G401.6 (cell line): ENCODE results near the gene ATP2B2.
"Not testable (repeated sequence)": the region's sequence is repeated elsewhere in the genome, so short reads cannot be mapped to it uniquely, and the experiment has no call there.

Source experiments
- FAIRE-seq: peaks from 2 replicates; lab custom pipeline; 2012; peaks lifted over from hg19 to GRCh38; lab: Jason Lieb, UNC

Gene ATP2B2

DNA sequence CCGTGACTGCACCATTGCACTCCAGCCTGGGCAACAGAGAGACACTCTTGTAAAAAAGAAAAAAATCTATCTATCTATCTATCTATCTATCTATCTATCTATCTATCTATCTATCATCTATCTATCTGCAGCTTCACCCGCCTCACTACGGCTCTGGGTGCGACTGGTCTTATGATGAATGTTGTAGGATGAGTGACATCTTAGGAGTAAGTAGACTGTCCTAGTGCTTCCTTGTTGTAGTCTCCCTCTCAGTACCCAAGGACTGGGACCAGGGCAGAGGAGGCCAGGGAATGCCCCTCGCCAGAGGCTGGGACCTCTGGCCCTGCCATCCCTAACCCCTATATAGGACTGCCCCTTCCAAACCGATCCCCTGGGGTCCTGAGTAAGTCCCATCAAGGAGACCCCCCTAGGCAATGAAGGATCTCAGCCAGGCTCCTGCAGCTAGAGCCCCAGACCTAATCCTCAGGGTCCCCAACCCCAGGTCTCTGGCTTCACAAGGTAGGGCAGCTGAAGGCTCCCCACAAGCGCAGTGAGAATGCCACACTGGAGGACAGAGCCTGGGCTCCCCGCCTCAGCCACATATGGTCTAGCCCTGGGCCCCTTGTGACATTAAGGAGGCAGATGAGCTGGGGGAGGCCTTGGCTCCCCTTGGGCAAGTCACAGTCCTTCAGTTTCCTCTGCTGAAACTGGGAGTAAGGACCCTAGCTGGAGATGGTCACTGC, 183.6 kb downstream of the ATP2B2 start:
- FAIRE-seq: no peak

- no peak for FAIRE-seq
Measured at GRCh38 chr3:10320320-10320677, 185.1 kb downstream of the ATP2B2 start.

DNA sequence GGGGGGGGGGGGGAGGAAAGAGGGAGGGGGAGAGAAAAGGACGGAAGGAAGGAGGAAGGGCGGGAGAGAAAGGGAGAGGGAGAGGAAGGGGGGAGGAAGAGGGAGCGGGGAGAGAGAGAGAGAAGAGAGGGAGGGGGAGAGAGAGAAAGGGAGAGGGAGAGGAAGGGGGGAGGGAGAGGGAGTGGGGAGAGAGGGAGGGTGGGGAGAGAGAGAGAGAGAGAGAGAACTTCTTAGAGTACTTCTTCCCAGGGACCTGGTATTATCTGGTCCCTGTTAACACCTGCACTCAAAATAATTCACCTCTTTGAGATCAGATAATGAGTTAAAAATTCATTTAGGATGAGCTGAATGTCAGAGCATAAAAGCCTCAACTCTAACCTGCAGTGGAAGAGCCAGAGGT, 185.6 kb downstream of the ATP2B2 start:
- no peak for FAIRE-seq

- no peak for FAIRE-seq
Measured at GRCh38 chr3:10319251-10319650, 186.1 kb downstream of the ATP2B2 start.

- FAIRE-seq: no peak
Measured at GRCh38 chr3:10317961-10318350, 187.4 kb downstream of the ATP2B2 start.

DNA sequence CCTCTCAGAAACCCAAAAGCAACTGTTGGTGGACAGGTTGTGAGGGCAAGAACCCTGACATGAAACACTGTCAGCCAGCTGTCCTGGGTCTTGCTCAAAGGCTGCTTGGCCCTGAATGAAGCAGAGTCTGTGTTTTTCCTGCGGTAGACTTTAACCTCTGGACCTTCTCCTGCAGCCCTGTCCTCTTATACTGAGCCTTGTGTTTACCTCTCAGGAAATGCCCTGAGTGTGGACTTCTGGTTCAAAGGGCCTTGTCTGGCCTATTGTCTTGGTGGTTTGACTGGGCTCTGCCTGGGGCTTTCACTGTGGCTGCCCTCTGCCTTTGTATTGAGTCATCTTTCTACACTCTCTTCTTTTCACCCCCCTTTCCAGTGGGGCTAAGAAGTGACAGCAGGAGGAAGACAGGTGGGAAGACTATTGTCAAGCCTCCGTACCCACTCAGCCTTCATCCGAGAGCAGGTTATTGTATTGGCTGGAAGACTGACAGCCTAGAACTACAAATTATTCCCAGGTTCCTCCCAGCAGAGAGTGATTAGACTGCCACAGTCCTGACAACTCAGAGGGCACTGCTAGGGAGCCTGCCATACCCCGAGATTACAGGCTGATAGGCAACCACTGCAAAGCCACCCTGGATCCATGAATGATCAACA, 187.9 kb downstream of the ATP2B2 start:
- no peak for FAIRE-seq

DNA sequence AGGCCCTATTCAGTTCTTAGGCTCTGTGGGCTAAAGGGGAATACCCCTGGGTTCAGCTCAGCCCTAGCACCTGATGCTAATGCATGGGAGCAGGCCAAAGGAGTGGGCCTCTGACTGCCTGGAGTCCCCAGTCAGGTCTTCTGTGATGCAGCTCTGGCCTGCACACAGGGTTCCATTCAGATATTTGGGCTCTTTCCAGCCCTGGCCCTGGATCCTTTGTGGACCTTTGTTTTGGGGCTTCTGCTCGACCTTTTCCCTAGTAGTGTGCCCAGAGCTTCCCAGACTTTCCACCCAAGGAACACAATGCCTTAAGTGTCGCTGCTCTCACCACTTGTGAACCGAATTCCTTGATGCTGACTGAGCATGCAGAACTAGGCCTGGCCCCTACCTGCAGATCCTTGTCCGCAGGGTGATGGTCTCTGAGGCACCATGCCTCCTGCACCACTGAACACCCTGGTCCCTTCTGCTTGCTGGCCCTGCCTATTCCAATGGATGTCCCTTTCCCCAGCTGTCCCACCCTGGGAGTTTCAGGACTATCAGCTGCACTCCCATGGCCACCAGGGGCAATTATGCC, 189.5 kb downstream of the ATP2B2 start:
- no peak for FAIRE-seq

GRCh38 chr3:10315101-10315500, 190.3 kb downstream of the ATP2B2 start:
- no peak for FAIRE-seq

DNA sequence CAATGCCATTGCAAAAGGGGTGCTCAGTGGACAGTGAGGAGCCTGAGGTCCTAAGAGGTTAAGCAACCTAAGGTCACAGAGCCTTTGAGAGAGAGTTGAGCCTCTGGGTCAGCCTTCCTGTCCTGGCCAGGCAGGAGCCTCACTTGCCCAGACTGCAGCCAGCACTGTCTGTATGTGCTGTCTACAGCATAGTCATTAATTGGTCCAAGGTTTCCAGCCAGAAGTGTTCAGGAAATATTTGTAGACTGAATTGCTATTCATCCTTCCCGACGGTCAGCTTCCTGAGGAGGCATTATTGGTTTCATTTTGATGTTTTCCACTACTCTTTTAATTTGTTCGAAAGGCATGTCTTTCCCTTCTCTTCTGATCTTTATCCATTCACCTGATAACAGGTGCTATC, 192.5 kb downstream of the ATP2B2 start:
- FAIRE-seq: no peak

DNA sequence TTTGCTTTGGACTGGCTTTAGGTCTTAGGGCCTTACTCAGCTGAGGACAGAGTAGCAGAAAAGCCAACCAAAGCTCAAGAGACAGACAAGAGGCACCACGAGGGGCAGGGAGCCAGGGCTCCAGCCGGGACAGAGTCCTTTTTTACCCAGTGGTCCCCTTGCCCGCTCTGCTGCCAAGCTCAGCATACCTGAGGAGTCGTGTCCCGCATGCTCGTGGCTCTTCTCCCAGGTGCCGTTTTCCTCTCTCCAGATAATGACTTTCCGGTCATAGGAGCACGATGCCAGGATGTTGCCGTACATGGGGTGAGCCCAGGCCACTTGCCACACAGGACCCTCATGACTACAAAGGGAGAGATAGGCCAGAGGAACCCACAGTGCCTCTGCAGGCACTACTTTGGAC, 193.0 kb downstream of the ATP2B2 start:
- FAIRE-seq: no peak

- no peak for FAIRE-seq
Measured at GRCh38 chr3:10311710-10312109, 193.7 kb downstream of the ATP2B2 start.

DNA sequence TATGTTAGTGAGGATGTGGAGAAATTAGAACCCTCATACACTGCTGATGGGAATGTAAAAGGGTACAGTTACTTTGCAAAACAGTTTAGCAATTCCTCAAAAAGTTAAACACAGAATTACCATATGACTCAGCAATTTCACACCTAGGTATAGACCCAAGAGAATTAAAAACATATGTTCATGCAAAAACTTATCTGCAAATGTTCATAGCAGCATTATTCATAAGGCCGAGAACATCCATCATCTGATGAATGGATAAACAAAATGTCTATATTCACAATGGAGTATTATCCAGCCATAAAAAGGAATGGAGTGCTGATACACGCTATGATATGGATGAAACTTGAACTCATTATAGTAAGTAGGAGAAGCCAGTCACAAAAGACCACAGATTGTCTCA, 194.8 kb downstream of the ATP2B2 start:
- no peak for FAIRE-seq

DNA sequence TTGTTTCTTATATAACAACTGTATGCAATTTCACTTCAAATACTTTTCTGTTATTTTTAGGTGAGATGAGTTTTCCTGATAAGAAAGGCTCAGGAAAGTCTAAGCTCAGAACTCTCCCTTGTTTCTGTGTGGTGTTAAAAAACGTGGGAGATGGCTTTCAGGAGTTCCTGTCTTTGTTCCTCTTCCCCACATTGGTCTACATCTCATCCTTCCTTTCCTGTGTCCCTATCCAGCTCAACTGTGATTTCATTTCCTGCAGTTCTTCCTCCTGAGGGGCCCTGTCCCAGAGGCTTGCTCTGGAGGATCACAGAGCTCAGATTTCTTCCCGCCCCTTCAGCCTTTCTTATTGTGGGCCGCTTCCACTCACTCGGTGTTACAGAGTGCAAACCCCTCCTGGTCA, 195.7 kb downstream of the ATP2B2 start:
- FAIRE-seq: no peak

GRCh38 chr3:10308678-10309077, 196.7 kb downstream of the ATP2B2 start:
- no peak for FAIRE-seq

DNA sequence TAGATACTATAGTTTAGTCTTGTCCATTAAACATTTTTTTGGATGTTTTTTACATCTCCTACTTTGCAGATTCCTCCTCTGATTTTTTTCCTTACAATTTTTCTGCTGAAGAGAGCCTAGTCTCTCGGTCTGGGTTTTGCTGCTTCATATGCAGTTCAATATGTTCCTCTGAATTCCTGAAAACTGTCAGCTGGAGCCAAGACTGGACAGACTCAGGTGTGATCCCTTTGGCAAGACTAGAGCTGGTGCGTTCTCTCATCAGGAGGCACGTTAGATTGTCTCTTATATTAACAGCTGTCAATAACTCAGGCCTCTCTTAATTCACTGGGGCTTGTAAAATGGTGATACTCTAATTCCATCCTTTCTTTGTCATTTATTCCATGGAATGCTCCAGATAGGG, 199.2 kb downstream of the ATP2B2 start:
- no peak for FAIRE-seq

DNA sequence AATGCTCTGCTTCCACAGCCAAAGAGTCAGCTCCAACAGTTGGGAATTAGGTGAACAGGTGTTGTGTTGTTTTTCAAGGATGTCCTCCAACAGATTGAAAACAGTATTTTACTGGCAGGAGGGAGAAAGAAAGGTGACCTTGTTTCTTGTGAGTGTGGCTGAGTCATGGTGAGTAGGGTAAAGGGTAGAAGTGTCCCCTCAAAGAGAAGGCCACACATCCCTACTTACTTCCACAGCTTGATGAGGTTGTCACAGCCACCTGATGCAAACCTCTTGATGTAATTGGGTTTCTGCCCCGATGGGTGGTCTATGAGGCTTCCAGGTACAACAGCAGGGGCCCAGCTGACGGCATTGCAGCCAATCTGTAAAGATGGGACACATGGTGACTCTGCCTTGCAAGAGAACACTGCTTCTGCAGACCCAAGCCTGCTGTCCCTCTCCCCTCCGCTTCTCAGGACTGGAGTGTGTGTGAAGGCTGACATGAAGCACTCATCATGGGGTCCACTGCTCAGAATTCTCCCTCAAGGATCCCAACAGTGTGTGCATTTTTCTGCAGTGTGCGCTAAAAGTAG, 200.0 kb downstream of the ATP2B2 start:
- FAIRE-seq: no peak

- FAIRE-seq: no peak
Measured at GRCh38 chr3:10304905-10305304, 200.5 kb downstream of the ATP2B2 start.

GRCh38 chr3:10303785-10304184, 201.6 kb downstream of the ATP2B2 start:
- no peak for FAIRE-seq

GRCh38 chr3:10303105-10303504, 202.3 kb downstream of the ATP2B2 start:
- no peak for FAIRE-seq

GRCh38 chr3:10300087-10300486, 205.3 kb downstream of the ATP2B2 start:
- no peak for FAIRE-seq

DNA sequence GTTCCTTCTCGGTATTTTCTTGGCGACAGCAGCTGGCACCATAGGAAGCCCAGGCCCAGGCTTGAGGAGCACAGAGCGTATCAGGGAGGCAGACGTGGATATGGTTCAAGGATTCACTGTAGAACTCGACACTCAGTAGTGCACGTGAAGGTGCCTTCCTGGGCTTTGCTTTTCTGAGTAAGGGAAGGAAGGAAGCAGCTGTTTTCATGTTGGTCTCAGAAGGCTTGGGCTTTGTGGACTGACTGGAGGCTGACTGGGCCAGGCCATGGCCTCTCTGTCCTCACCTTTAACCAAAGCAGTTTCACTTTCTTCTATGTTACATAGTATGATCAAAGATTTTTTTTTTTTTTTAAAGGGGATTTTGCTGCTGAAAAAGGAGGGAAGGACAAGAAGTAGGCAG, 205.7 kb downstream of the ATP2B2 start:
- no peak for FAIRE-seq

DNA sequence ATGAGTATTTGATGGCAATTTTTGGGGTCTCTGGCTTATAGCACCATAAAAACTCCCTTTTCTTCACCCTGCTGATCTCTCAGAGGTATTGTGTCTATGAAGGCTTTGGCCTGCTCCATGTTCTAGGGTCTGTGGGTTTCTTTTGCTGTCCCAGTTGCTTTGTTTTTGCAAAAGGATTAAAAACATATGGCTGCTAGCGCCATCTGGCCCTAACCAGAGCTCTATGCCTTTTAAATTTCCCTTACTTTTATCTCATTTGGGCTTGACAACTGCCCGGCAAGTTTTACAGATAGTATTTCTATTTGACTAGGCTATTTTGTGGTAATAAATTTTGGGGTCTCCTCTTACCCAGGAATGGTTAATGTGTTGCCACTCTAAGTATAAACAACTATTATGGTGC, 206.2 kb downstream of the ATP2B2 start:
- FAIRE-seq: no peak

GRCh38 chr3:10298064-10298463, 207.3 kb downstream of the ATP2B2 start:
- not testable (repeated sequence) for FAIRE-seq
